Kidney (tissue), 14 donors: ENCODE measurements around the gene ZNF70. TPM values are rescaled to one million over a fixed set of nuclear protein-coding genes. Genes with fewer than 3 reads are reported as not detected.

Experiments
- DNase-seq, 5 donors: peaks; one replicate each; pipeline ENCODE4 v3.0.0-alpha.2; 2013 to 2020
- FAIRE-seq: peaks from 2 replicates; lab custom pipeline; 2012; peaks lifted over from hg19 to GRCh38; lab: Jason Lieb, UNC
- H3K27ac ChIP-seq, 2 donors: one replicate each; pipeline ENCODE4 v1.7.0; 2013; ENCODE audit warnings: low read depth in 2 of 2, low read length in 2 of 2, inconsistent platforms in 1 of 2
- H3K27me3 ChIP-seq: one replicate; pipeline ENCODE4 v1.7.1; 2013; ENCODE audit warnings: low read length, inconsistent platforms; ENCODE audit not compliant: control insufficient read depth, insufficient read depth
- H3K36me3 ChIP-seq, 3 donors: one replicate each; pipeline versions ENCODE4 v1.7.0 to v1.7.1; 2013; ENCODE audit warnings: low read length in 3 of 3, control low read depth in 1 of 3, inconsistent platforms in 1 of 3; ENCODE audit not compliant: insufficient read depth in 3 of 3, control insufficient read depth in 2 of 3
- H3K4me1 ChIP-seq, 3 donors: one replicate each; pipeline versions ENCODE4 v1.7.0 to v1.7.1; 2013; ENCODE audit warnings: low read length in 3 of 3, inconsistent platforms in 1 of 3, low read depth in 1 of 3; ENCODE audit not compliant: control insufficient read depth in 2 of 3, insufficient read depth in 2 of 3
- H3K4me3 ChIP-seq, 3 donors: one replicate each; pipeline versions ENCODE4 v1.7.0 to v1.8.1; 2013; ENCODE audit warnings: low read length in 3 of 3, control low read depth in 1 of 3, inconsistent platforms in 1 of 3
- H3K9ac ChIP-seq, 3 donors: one replicate each; pipeline versions ENCODE4 v1.7.0 to v1.7.1; 2013; ENCODE audit warnings: low read length in 3 of 3, control low read depth in 1 of 3, inconsistent platforms in 1 of 3
- H3K9me3 ChIP-seq, 3 donors: one replicate each; pipeline versions ENCODE4 v1.7.0 to v1.7.1; 2013; ENCODE audit warnings: low read length in 3 of 3, control low read depth in 1 of 3, inconsistent platforms in 1 of 3; ENCODE audit not compliant: control insufficient read depth in 2 of 3, insufficient read depth in 1 of 3
- CTCF ChIP-seq: IDR thresholded peaks from 3 replicates; pipeline ENCODE4 v1.5.1; 2012; ENCODE audit warnings: mild to moderate bottlenecking, moderate library complexity, borderline replicate concordance; ENCODE audit not compliant: insufficient read depth; ENCODE audit errors: extremely low read depth
- intact Hi-C: fragments of 100-400 bp; cut with DNase I; formaldehyde crosslinking; loops from one replicate; pipeline ENCODE4 v1.11.1; 2022
- polyA plus RNA-seq: library from polyadenylated mRNA; stranded (reverse); fragments of 350-450 nt; fragmentation: Illumina TruSeq; extraction: RNeasy Lipid Tissue Mini Kit (QIAGEN cat#74804); gene quantifications from one replicate; pipeline ENCODE4 v1.2.3, GENCODE V29; 2014; ENCODE audit warnings: low read depth, low replicate concordance; ENCODE audit not compliant: insufficient read depth
- total RNA-seq: library from RNA; stranded (reverse); fragmentation: NEBNext Ultra II Directional; extraction: Animal tissue kit (Norgen Biotek cat#: 25700); gene quantifications from one replicate; pipeline ENCODE4 v1.2.1, GENCODE V29; 2021
- donor health status: control.
- donor health status: control.
- donor health status: control.
- donor health status: control.
- donor health status: control.
- donor health status: DM: yes; HTN: yes; CAD: no.
- donor health status: Normal renal cell carcinoma (clear cell type).

ZNF70 gene
- total and polyA plus RNA-seq, 2 donors from 2014 or later: 1.1 to 6.6 TPM

GRCh38 chr22:23789121-23789520, 38.2 kb upstream of the ZNF70 start:
- peaks cover 0 to 19% (median 10%) of the 10 kb centered on the region in 3 donors for H3K4me1 ChIP-seq
- TF ChIP-seq CTCF: no peak
- peaks cover 0 to 8% (median 4%) of the 10 kb centered on the region in 3 donors for H3K36me3 ChIP-seq
- FAIRE-seq (no peak), DNase-seq (peak in 2 of 5 donors; percentile 8 to 18)
- H3K27ac ChIP-seq: no peak overlapping the region
- no peaks in the 10 kb centered on the region for H3K9me3 ChIP-seq
- H3K27me3 ChIP-seq: no peaks in the 10 kb centered on the region
- no peak overlapping the region for H3K4me3 ChIP-seq
- H3K9ac ChIP-seq: peak overlapping the region in 1 of 3 donors; percentile 47
- intact Hi-C loops: no loop called here

- FAIRE-seq: no peak
- intact Hi-C loops: no loop called here
- Histone ChIP-seq H3K36me3 (peaks cover 0 to 8% (median 0%) of the 10 kb centered on the region in 3 donors), H3K9ac (peak overlapping the region in 2 of 3 donors; percentile 61 to 88), H3K4me1 (peaks cover 0 to 26% (median 20%) of the 10 kb centered on the region in 3 donors), H3K27me3 (no peaks in the 10 kb centered on the region), H3K27ac (no peak overlapping the region), H3K9me3 (no peaks in the 10 kb centered on the region), H3K4me3 (peak overlapping the region; percentile 75 to 97 (median 79))
- DNase-seq: peak in 1 of 5 donors; percentile 36
- no peak for TF ChIP-seq CTCF
These were observed 37.0 kb upstream of the ZNF70 start for GRCh38 chr22:23787910-23788309.

- peak overlapping the region in 1 of 2 donors; percentile 32 for H3K27ac ChIP-seq
- DNase-seq: no peak
- H3K9ac ChIP-seq: peak overlapping the region; percentile 21 to 88 (median 61)
- no peak for FAIRE-seq
- no peak for TF ChIP-seq CTCF
- H3K4me3 ChIP-seq: peak overlapping the region; percentile 75 to 97 (median 79)
- H3K27me3 ChIP-seq: no peaks in the 10 kb centered on the region
- no peaks in the 10 kb centered on the region for H3K9me3 ChIP-seq
- peaks cover 0 to 29% (median 24%) of the 10 kb centered on the region in 3 donors for H3K4me1 ChIP-seq
- peaks cover 0 to 8% (median 0%) of the 10 kb centered on the region in 3 donors for H3K36me3 ChIP-seq
- intact Hi-C loops: no loop called here
These were observed 36.6 kb upstream of the ZNF70 start for GRCh38 chr22:23787600-23787896.
